Brain microvascular endothelial cell (primary cell): ENCODE data around the gene UBE2E2.

Experiments
- DNase-seq: peaks from one replicate; pipeline ENCODE4 v3.0.0-alpha.2; 2020
- H3K27ac ChIP-seq: fragments of 250-450 bp; sonication (Bioruptor Pico); 2 replicates; pipeline ENCODE4 v1.5.1; 2020; ENCODE audit warnings: mild to moderate bottlenecking, moderate library complexity
- H3K27me3 ChIP-seq: fragments of 250-450 bp; sonication (Bioruptor Pico); replicated peaks from 2 replicates; pipeline ENCODE4 v1.5.1; 2020; ENCODE audit warnings: mild to moderate bottlenecking
- H3K36me3 ChIP-seq: fragments of 250-450 bp; sonication (Bioruptor Pico); replicated peaks from 2 replicates; pipeline ENCODE4 v1.5.1; 2020; ENCODE audit warnings: mild to moderate bottlenecking
- H3K4me3 ChIP-seq: 2 replicates; pipeline ENCODE4 v1.5.1; 2011; ENCODE audit warnings: low read depth, mild to moderate bottlenecking, control low read depth, low read length, moderate library complexity
- in situ Hi-C: cut with HindIII; loops from 2 replicates; pipeline ENCODE4 v1.10.0; 2017; ENCODE audit warnings: low sequenced_read_pairs, low pct_ligation_motif_present
- TF ChIP-seq, protein P1 (sequence below): IDR thresholded peaks from 2 replicates; pipeline ENCODE4 v1.5.1; 2011; ENCODE audit warnings: low read depth, mild to moderate bottlenecking, moderate library complexity, low read length, control low read depth, inconsistent platforms; ENCODE audit errors: missing control alignments

Gene UBE2E2

DNA sequence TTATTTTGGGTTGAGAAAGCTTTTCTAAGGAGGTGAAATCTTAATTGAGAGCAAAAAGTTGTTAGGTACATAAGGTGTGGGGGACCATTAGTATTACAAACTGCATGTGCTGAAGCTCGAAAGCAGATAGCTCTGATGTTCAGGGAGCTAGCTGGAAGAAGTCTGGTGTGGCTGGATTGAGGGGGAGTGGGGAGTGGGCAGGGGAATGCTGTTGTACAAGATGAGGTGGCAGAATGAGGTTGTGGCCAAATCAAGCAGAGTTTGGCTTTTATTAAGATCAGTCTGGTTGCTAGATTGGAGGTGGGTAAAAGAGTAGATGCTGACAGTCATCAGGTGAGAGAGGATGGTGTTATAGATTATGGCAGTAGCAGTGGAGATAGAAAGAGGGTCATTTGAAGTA, 32.1 kb downstream of the UBE2E2 start:
- TF ChIP-seq, protein P1, sequence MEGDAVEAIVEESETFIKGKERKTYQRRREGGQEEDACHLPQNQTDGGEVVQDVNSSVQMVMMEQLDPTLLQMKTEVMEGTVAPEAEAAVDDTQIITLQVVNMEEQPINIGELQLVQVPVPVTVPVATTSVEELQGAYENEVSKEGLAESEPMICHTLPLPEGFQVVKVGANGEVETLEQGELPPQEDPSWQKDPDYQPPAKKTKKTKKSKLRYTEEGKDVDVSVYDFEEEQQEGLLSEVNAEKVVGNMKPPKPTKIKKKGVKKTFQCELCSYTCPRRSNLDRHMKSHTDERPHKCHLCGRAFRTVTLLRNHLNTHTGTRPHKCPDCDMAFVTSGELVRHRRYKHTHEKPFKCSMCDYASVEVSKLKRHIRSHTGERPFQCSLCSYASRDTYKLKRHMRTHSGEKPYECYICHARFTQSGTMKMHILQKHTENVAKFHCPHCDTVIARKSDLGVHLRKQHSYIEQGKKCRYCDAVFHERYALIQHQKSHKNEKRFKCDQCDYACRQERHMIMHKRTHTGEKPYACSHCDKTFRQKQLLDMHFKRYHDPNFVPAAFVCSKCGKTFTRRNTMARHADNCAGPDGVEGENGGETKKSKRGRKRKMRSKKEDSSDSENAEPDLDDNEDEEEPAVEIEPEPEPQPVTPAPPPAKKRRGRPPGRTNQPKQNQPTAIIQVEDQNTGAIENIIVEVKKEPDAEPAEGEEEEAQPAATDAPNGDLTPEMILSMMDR: no peak

DNA sequence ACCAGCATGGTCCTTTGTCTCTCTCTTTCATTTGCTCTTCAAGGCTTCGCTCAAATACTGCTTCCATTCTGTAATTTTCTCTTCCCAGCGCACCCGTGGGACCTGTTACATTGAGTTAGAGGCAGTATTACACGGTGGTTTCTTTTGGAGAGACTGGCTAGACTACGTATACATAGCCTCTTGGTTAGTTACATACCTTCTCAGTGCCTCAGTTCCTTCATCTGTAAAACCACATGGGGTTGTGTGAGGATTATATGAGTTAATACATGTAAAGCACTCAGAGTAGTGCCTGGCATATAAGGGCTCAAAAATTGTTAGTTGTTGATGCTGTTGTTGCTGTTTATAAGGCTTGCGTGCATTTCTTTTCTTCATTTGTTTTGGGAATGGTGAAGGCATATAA, 33.8 kb downstream of the UBE2E2 start:
- in situ Hi-C loops: no loop called here
- TF ChIP-seq, protein P1: no peak
- Histone ChIP-seq H3K36me3 (no peaks in the 10 kb centered on the region), H3K27me3 (no peaks in the 10 kb centered on the region), H3K27ac (no peak overlapping the region), H3K4me3 (no peak overlapping the region)
- no peak for DNase-seq

More for the DNA sequence above, 32.1 kb downstream of the UBE2E2 start:
- DNase-seq: no peak
- no peaks in the 10 kb centered on the region for H3K27me3 ChIP-seq
- H3K4me3 ChIP-seq: no peak overlapping the region
- in situ Hi-C loops: no loop called here
- H3K36me3 ChIP-seq: no peaks in the 10 kb centered on the region
- no peak overlapping the region for H3K27ac ChIP-seq

DNA sequence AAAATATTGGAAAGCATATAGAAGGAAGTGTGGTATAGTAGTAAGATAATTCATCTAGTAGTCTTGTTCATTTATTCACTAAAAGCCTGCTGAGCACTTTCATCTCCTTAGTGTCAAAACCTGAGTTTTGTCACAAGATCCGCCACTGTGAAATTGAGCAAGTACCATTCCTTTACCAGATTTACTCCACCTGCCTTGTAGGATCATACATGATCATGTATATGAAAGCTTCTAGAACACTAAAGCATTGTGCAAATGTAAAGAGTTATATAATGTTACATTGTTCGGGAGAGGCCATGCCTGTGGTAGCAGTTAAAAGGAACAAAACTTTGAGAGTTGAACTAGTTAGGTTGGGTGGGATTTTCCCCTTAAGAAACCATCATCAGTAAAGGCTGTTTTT, 35.0 kb downstream of the UBE2E2 start:
- H3K4me3 ChIP-seq: no peak overlapping the region
- no peak overlapping the region for H3K27ac ChIP-seq
- H3K36me3 ChIP-seq: no peaks in the 10 kb centered on the region
- TF ChIP-seq, protein P1: no peak
- H3K27me3 ChIP-seq: no peaks in the 10 kb centered on the region
- in situ Hi-C loops: no loop called here
- DNase-seq: no peak

DNA sequence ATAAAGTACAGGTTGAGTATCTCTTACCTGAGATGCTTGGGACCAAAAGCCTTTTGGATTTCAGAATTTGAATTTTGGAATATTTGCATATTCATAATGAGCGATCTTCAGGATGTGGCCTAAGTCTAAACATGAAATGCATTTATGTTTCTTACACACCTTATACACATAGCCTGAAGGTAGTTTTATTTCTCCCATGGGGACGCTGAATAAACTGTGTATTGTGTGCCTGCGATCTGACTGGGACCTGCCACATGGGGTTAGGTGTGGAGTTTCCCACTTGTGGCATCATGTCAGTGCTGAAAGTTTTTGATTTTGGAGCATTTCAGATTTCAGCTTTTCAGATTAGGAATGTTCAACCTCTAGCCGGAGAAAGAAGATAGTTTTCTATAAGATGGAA, 35.5 kb downstream of the UBE2E2 start:
- H3K4me3 ChIP-seq: no peak overlapping the region
- H3K36me3 ChIP-seq: no peaks in the 10 kb centered on the region
- no peak for DNase-seq
- TF ChIP-seq, protein P1: no peak
- H3K27me3 ChIP-seq: no peaks in the 10 kb centered on the region
- in situ Hi-C loops: no loop called here
- H3K27ac ChIP-seq: no peak overlapping the region

DNA sequence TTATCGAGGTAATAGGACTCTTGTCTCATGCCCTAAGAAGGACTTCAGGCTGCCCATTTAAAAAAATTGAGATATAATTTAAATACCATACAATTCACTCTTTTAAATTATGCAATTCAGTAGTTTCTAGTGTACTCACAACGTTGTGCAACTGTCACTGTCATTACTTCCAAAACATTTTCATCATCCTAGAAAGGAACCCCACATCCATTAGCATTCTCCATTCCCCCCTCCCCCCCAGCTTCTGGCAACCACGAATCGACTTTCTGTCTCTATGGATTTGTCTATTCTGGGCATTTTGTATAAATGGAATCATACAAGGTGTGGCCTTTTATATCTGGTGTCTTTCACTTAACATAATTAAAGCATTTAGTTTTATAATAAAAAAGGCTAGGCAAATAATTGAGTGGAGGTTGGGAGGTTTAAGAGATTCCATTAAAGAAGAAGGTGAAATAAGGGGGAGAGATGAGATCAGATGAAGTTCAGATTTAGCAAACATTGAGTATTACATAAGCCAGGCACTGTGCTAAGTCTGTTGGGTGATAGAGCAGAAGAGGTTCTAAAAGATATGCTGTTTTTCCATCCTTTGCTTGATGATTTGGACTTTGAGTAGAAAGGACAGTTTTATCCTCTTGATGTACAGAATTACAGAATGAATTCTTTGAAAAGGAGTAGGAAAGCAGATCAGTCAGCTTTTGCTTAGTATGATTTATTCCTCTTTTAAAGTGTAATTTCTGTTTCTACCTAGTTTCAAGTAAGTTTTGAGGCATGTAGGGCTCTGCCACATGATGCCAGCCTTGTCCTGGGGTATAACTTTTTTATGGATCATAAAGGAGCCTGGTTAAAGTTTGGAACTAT, 36.3 kb downstream of the UBE2E2 start:
- Histone ChIP-seq H3K27me3 (no peaks in the 10 kb centered on the region), H3K27ac (no peak overlapping the region), H3K4me3 (no peak overlapping the region), H3K36me3 (no peaks in the 10 kb centered on the region)
- in situ Hi-C loops: no loop called here
- TF ChIP-seq, protein P1: no peak
- DNase-seq: no peak
